CD14-positive monocyte (primary cell): ENCODE data around the gene SYP. TPM values are rescaled to one million over a fixed set of nuclear protein-coding genes. Genes with fewer than 3 reads are reported as not detected.

Experiments used
- DNase-seq, 3 donors: peaks; one replicate each; pipeline ENCODE4 v3.0.0-alpha.2; 2011 to 2022
- H2AFZ ChIP-seq: 2 replicates; pipeline ENCODE4 v1.6.0; 2012; ENCODE audit warnings: mild to moderate bottlenecking, low read depth, low read length, inconsistent platforms; ENCODE audit not compliant: insufficient read depth, poor library complexity, severe bottlenecking
- H3K27ac ChIP-seq, 2 donors: 1 replicate in 1 of 2; 2 replicates in 1 of 2; pipeline ENCODE4 v1.5.1; 2012 to 2013; ENCODE audit warnings: low read length in 2 of 2, control low read depth in 1 of 2, inconsistent platforms in 1 of 2, low read depth in 1 of 2, mild to moderate bottlenecking in 1 of 2
- H3K27me3 ChIP-seq, 2 donors: one replicate each; pipeline versions ENCODE4 v1.6.0 to v1.6.1; 2011 to 2013; ENCODE audit warnings: low read length in 2 of 2; ENCODE audit not compliant: control insufficient read depth in 2 of 2, insufficient read depth in 2 of 2
- H3K36me3 ChIP-seq, 2 donors: replicated peaks in 1 of 2; 1 replicate in 1 of 2; 2 replicates in 1 of 2; pipeline versions ENCODE4 v1.5.1 to v1.6.1; 2012 to 2013; ENCODE audit warnings: low read length in 2 of 2, control low read depth in 1 of 2, inconsistent platforms in 1 of 2, mild to moderate bottlenecking in 1 of 2; ENCODE audit not compliant: insufficient read depth in 2 of 2, control insufficient read depth in 1 of 2
- H3K4me1 ChIP-seq, 2 donors: 1 replicate in 1 of 2; 2 replicates in 1 of 2; pipeline versions ENCODE4 v1.5.1 to v1.6.1; 2012 to 2013; ENCODE audit warnings: low read length in 2 of 2, control low read depth in 1 of 2, inconsistent platforms in 1 of 2, mild to moderate bottlenecking in 1 of 2, moderate library complexity in 1 of 2; ENCODE audit not compliant: insufficient read depth in 2 of 2, control insufficient read depth in 1 of 2
- H3K4me2 ChIP-seq: replicated peaks from 2 replicates; pipeline ENCODE3; 2012; ENCODE audit warnings: low read length, moderate library complexity, mild to moderate bottlenecking; ENCODE audit not compliant: poor library complexity, severe bottlenecking; ENCODE audit errors: extremely low read depth
- H3K4me3 ChIP-seq, 3 experiments: fragments of 200-600 bp in 1 of 3; sonication (generic) in 1 of 3; replicated peaks in 1 of 3; 1 replicate in 2 of 3; 2 replicates in 1 of 3; pipeline ENCODE4 v1.5.1; 2011 to 2013; ENCODE audit warnings: low read length in 3 of 3, mild to moderate bottlenecking in 3 of 3, control low read depth in 2 of 3, low read depth in 2 of 3, inconsistent platforms in 1 of 3, moderate library complexity in 1 of 3
- H3K79me2 ChIP-seq: 2 replicates; pipeline ENCODE4 v1.6.0; 2012; ENCODE audit warnings: mild to moderate bottlenecking, control low read depth, inconsistent platforms, low read length, moderate library complexity; ENCODE audit not compliant: insufficient read depth
- H3K9ac ChIP-seq: 2 replicates; pipeline ENCODE4 v1.6.0; 2017; ENCODE audit warnings: low read length, mild to moderate bottlenecking; ENCODE audit not compliant: insufficient read depth, poor library complexity, severe bottlenecking
- H3K9me3 ChIP-seq, 2 donors: replicated peaks in 1 of 2; 1 replicate in 1 of 2; 2 replicates in 1 of 2; pipeline versions ENCODE4 v1.5.1 to v1.6.1; 2012 to 2013; ENCODE audit warnings: low read length in 2 of 2, control low read depth in 1 of 2; ENCODE audit not compliant: control insufficient read depth in 1 of 2, insufficient read depth in 1 of 2
- H4K20me1 ChIP-seq: 2 replicates; pipeline ENCODE4 v1.6.0; 2012; ENCODE audit warnings: mild to moderate bottlenecking, low read length, control low read depth, moderate library complexity; ENCODE audit not compliant: insufficient read depth
- H3K27ac Mint-ChIP-seq, 7 donors: one replicate each; pipeline ENCODE4 v1.8.0; 2020; ENCODE audit warnings: mild to moderate bottlenecking in 7 of 7, mixed read lengths in 7 of 7, moderate library complexity in 6 of 7, inconsistent platforms in 2 of 7
- H3K27me3 Mint-ChIP-seq, 3 donors: one replicate each; pipeline ENCODE4 v1.8.0; 2021 to 2022; ENCODE audit warnings: low read depth in 3 of 3, mild to moderate bottlenecking in 3 of 3, mixed read lengths in 3 of 3, moderate library complexity in 3 of 3, inconsistent platforms in 1 of 3
- H3K36me3 Mint-ChIP-seq, 2 donors: one replicate each; pipeline ENCODE4 v1.8.0; 2020; ENCODE audit warnings: mixed read lengths in 2 of 2, inconsistent platforms in 1 of 2, mild to moderate bottlenecking in 1 of 2
- H3K4me1 Mint-ChIP-seq: one replicate; pipeline ENCODE4 v1.8.0; 2020; ENCODE audit warnings: mild to moderate bottlenecking, mixed read lengths
- H3K4me3 Mint-ChIP-seq, 2 donors: one replicate each; pipeline ENCODE4 v1.8.0; 2020; ENCODE audit warnings: mild to moderate bottlenecking in 2 of 2, mixed read lengths in 2 of 2, moderate library complexity in 1 of 2
- H3K9me3 Mint-ChIP-seq, 7 donors: one replicate each; pipeline ENCODE4 v1.8.0; 2020 to 2022; ENCODE audit warnings: mixed read lengths in 7 of 7, mild to moderate bottlenecking in 6 of 7, moderate library complexity in 6 of 7, inconsistent platforms in 2 of 7
- WGBS: methylation state at CpG from one replicate; pipeline ENCODE4 v1.1.5; 2013; ENCODE audit warnings: missing lambda C conversion rate; ENCODE audit not compliant: insufficient coverage; 5-methylcytosine and 5-hydroxymethylcytosine counted together
- intact Hi-C, 2 donors: fragments of 100-400 bp; cut with micrococcal nuclease; formaldehyde crosslinking; loops; one replicate each; pipeline versions ENCODE4 v1.15.0 to v1.15.1; 2023
- polyA plus RNA-seq, 3 donors: library from polyadenylated mRNA; depleted of rRNA in 1 of 3; unstranded in 2 of 3; stranded (reverse) in 1 of 3; fragments of 300-500 nt in 2 of 3; fragments of >200 nt in 1 of 3; fragmentation: Illumina TruSeq in 2 of 3; gene quantifications; 1 replicate in 2 of 3; 2 replicates in 1 of 3; pipeline ENCODE4 v1.2.3, GENCODE V29; 2012 to 2021
- TF ChIP-seq, protein P1 (sequence below): fragments of 200-600 bp; IDR thresholded peaks from one replicate; pipeline ENCODE4 v1.8.0; 2022; ENCODE audit warnings: antibody characterized with exemption, mild to moderate bottlenecking

Gene SYP
- polyA plus RNA-seq, 3 donors: 0.27 to 0.69 (median 0.68) TPM

DNA sequence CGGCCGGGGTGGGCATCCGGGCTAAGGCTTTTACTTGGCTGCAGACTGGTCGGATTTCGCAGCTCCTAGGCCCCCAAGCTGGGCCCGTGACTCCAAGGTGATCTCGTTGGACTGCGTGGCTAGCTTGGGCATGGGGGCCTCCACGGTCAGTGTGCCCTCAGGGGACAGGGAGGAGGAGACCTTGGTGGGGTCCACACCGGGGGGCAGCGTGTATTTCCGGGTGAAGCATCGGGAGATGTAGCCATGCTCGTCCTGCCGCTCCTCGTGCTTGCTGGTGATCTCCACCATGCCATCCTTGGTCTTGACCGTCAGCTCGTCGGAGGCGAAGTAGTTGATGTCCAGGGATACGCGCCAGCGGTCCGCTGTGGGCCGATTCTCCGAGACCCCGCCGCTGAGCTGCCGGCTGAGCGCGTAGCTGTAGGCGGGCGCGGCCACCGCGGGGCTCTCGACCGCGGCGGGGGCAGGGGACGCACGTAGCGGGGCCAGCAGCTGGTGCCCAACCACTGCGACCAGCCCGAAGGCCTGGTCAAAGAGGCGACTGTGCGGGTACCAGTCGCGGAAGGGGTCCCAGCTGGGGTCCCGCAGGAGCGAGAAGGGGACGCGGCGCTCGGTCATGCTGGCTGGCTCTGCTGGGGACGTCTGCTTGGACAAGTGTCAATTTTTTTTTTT lies 34.0 kb upstream of the SYP start:
- Histone ChIP-seq H4K20me1 (no peaks in the 10 kb centered on the region), H3K4me3 (no peak overlapping the region), H3K27ac (no peak overlapping the region), H3K4me1 (peaks cover 46 to 51% of the 10 kb centered on the region in 2 donors), H2AFZ (no peak overlapping the region), H3K27me3 (no peaks in the 10 kb centered on the region), H3K4me2 (no peak overlapping the region), H3K9ac (no peak overlapping the region), H3K79me2 (peaks cover 28% of the 10 kb centered on the region), H3K9me3 (no peaks in the 10 kb centered on the region), H3K36me3 (no peaks in the 10 kb centered on the region)
- H3K4me3 Mint-ChIP-seq: no peak overlapping the region
- intact Hi-C loops: no loop called here
- WGBS: 79% methylated on average over 49 of the region's 56 CpGs
- no peak for DNase-seq
- TF ChIP-seq, protein P1, sequence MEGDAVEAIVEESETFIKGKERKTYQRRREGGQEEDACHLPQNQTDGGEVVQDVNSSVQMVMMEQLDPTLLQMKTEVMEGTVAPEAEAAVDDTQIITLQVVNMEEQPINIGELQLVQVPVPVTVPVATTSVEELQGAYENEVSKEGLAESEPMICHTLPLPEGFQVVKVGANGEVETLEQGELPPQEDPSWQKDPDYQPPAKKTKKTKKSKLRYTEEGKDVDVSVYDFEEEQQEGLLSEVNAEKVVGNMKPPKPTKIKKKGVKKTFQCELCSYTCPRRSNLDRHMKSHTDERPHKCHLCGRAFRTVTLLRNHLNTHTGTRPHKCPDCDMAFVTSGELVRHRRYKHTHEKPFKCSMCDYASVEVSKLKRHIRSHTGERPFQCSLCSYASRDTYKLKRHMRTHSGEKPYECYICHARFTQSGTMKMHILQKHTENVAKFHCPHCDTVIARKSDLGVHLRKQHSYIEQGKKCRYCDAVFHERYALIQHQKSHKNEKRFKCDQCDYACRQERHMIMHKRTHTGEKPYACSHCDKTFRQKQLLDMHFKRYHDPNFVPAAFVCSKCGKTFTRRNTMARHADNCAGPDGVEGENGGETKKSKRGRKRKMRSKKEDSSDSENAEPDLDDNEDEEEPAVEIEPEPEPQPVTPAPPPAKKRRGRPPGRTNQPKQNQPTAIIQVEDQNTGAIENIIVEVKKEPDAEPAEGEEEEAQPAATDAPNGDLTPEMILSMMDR: no peak
- peaks cover 0 to 22% (median 8%) of the 10 kb centered on the region in 7 donors for H3K9me3 Mint-ChIP-seq
- H3K36me3 Mint-ChIP-seq: peaks cover 0 to 2% of the 10 kb centered on the region in 2 donors
- H3K27me3 Mint-ChIP-seq: peaks cover 0 to 3% (median 2%) of the 10 kb centered on the region in 3 donors
- H3K4me1 Mint-ChIP-seq: peaks cover 38% of the 10 kb centered on the region
- H3K27ac Mint-ChIP-seq: no peak overlapping the region

- Histone ChIP-seq H2AFZ (no peak within 1 kb of the TSS), H3K36me3 (no peaks in the 10 kb centered on the region), H3K27me3 (no peaks in the 10 kb centered on the region), H3K9me3 (no peaks in the 10 kb centered on the region), H3K9ac (no peak within 1 kb of the TSS), H3K79me2 (peaks cover 20% of the 10 kb centered on the region), H3K4me3 (no peak within 1 kb of the TSS), H3K4me2 (no peak within 1 kb of the TSS), H3K27ac (no peak within 1 kb of the TSS), H3K4me1 (peaks cover 38 to 43% of the 10 kb centered on the region in 2 donors), H4K20me1 (no peaks in the 10 kb centered on the region)
- Mint-ChIP-seq H3K9me3 (peaks cover 0 to 26% (median 8%) of the 10 kb centered on the region in 7 donors), H3K27me3 (peaks cover 0 to 5% (median 2%) of the 10 kb centered on the region in 3 donors), H3K27ac (no peak within 1 kb of the TSS), H3K4me3 (no peak within 1 kb of the TSS), H3K36me3 (no peaks in the 10 kb centered on the region), H3K4me1 (peaks cover 33% of the 10 kb centered on the region)
- intact Hi-C loops: no loop called here
- no CpG with 5 or more reads among the region's 9 CpGs for WGBS
- no peak for DNase-seq
- TF ChIP-seq, protein P1: no peak
These were observed 33.2 kb upstream of the SYP start, which contains the start of gene CACNA1F for GRCh38 chrX:49233176-49233575. Gene CACNA1F, minus strand, starts transcription at chrX:49233340. Its CDS starts 31 bp downstream, at chrX:49233309.
